GM12891 (cell line): ENCODE results near the gene ZMIZ1.

Source experiments
- POLR2A ChIP-seq: IDR thresholded peaks from 2 replicates; pipeline ENCODE4 v1.6.1; 2011; ENCODE audit warnings: low read depth, low read length, control low read depth
- POLR2AphosphoS5 ChIP-seq: IDR thresholded peaks from 2 replicates; pipeline ENCODE4 v1.6.1; 2011; ENCODE audit warnings: low read depth, low read length, control low read depth
- TAF1 ChIP-seq: IDR thresholded peaks from 2 replicates; pipeline ENCODE4 v1.6.1; 2011; ENCODE audit warnings: low read depth, low read length, control low read depth

- no peak for TF ChIP-seq TAF1
- TF ChIP-seq POLR2A, result no peak
- no peak for TF ChIP-seq POLR2AphosphoS5
These were observed 126.5 kb downstream of the ZMIZ1 start for GRCh38 chr10:79195091-79195923.
